ENCODE results near the gene AXL.

DNA sequence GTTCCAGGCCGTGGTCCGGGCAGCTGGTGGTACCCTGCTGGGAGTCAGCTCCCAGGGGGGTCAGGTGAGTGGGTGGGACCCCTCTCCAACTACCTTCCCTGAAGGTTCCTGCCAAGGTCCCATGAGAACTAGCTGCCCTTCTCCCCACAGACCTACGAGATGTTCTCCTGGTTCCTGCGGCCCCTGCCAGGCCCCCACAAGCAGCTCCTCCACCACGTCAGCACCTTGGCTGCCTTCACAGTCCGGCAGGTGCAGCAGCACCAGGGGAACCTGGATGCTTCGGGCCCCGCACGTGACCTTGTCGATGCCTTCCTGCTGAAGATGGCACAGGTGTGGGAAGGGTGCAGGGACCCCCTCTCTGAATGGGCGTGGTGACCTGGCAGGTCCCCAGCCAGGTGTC lies 20.5 kb upstream of the AXL start:
- no peak for TF ChIP-seq POLR2A (IDR thresholded peaks at IDR 0.05)
- no peak for TF ChIP-seq POLR2AphosphoS5 (IDR thresholded peaks at IDR 0.05)
- TF ChIP-seq, protein P1, sequence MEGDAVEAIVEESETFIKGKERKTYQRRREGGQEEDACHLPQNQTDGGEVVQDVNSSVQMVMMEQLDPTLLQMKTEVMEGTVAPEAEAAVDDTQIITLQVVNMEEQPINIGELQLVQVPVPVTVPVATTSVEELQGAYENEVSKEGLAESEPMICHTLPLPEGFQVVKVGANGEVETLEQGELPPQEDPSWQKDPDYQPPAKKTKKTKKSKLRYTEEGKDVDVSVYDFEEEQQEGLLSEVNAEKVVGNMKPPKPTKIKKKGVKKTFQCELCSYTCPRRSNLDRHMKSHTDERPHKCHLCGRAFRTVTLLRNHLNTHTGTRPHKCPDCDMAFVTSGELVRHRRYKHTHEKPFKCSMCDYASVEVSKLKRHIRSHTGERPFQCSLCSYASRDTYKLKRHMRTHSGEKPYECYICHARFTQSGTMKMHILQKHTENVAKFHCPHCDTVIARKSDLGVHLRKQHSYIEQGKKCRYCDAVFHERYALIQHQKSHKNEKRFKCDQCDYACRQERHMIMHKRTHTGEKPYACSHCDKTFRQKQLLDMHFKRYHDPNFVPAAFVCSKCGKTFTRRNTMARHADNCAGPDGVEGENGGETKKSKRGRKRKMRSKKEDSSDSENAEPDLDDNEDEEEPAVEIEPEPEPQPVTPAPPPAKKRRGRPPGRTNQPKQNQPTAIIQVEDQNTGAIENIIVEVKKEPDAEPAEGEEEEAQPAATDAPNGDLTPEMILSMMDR (IDR thresholded peaks at IDR 0.05): no peak

Data from prostate gland (tissue), 2 donors.